ENCODE measurements around the gene ZC3H7A.

The ZC3H7A gene

GRCh38 chr16:11779074-11779473 lies 18.0 kb downstream of the ZC3H7A start:
- H3K36me3 Mint-ChIP-seq = peaks cover 10% of the 10 kb centered on the region
- ATAC-seq (ENCODE audit: low read depth) (no peak), DNase-seq (ENCODE audit: low spot score in 2 of 2) (no peak)
- H3K9me3 Mint-ChIP-seq = no peaks in the 10 kb centered on the region
- H3K4me3 Mint-ChIP-seq = no peak overlapping the region
- peaks cover 22% of the 10 kb centered on the region for H3K4me1 Mint-ChIP-seq
- no peaks in the 10 kb centered on the region for H3K27me3 Mint-ChIP-seq
- H3K27ac Mint-ChIP-seq = no peak overlapping the region

DNA sequence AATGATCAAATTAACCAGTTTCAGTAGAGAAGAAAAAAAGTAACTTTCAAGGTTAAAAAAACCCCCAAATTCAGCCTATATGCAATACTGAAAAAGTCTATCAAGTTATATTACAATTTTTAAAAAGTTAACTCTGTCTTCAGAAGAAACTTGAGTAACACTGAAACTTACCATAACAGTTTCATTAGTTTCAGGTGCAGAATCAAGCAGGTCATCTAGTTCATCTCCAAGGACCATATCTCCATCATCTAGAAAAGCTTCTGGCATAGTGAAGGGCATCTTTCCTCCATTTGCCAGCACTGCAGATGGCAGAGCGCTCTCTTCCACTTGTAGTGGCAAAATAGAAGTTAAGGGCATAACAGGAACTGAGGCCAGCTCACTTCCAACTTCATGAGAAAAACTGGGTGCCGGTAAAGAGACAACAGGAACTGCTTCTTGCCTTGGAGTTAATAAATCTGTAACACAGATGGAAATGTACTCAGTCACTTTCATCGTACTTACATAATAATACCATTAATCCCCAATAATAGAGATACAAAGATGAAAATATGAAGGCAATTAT lies 22.9 kb downstream of the ZC3H7A start:
- DNase-seq (ENCODE audit: low spot score in 2 of 2) (no peak), ATAC-seq (ENCODE audit: low read depth) (no peak)
- Mint-ChIP-seq H3K27me3 (no peaks in the 10 kb centered on the region), H3K36me3 (peaks cover 16% of the 10 kb centered on the region), H3K9me3 (no peaks in the 10 kb centered on the region), H3K27ac (peak overlapping the region; percentile 74), H3K4me3 (no peak overlapping the region), H3K4me1 (peaks cover 5% of the 10 kb centered on the region)

- Mint-ChIP-seq H3K27me3 (no peaks in the 10 kb centered on the region), H3K27ac (peak overlapping the region; percentile 91), H3K4me1 (peaks cover 15% of the 10 kb centered on the region), H3K36me3 (peaks cover 14% of the 10 kb centered on the region), H3K9me3 (no peaks in the 10 kb centered on the region), H3K4me3 (peak overlapping the region; percentile 81)
- peak in 1 of 2 donors; percentile 25 for DNase-seq (ENCODE audit: low spot score in 2 of 2)
- ATAC-seq (ENCODE audit: low read depth) = peak; percentile 91
These were observed 28.2 kb downstream of the ZC3H7A start for GRCh38 chr16:11768849-11769248.

- Mint-ChIP-seq H3K4me3 (no peak overlapping the region), H3K36me3 (peaks cover 30% of the 10 kb centered on the region), H3K4me1 (peaks cover 8% of the 10 kb centered on the region), H3K27me3 (no peaks in the 10 kb centered on the region), H3K9me3 (no peaks in the 10 kb centered on the region), H3K27ac (peak overlapping the region; percentile 20)
- no peak for DNase-seq (ENCODE audit: low spot score in 2 of 2)
- ATAC-seq (ENCODE audit: low read depth) = no peak
These were observed 34.6 kb downstream of the ZC3H7A start for GRCh38 chr16:11762431-11762830.

DNA sequence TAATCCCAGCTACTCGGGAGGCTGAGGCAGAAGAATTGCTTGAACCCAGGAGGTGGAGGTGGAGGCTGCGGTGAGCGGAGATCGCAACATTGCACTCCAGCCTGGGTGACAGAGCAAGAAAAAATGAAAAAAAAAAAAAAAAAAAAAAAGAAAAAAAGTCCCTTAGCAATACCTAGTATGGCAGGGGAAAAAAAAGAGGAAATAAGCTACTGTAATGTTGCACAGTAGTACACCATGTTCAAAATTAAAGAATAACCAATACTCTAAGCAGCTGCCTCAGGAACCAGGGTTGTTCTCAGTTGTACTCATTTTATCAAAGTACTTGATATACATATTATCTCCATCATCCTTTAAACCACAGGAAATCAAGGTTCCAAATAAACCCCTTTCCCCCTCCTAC lies 37.1 kb downstream of the ZC3H7A start:
- Mint-ChIP-seq H3K36me3 (peaks cover 38% of the 10 kb centered on the region), H3K4me3 (no peak overlapping the region), H3K27ac (peak overlapping the region; percentile 59), H3K9me3 (no peaks in the 10 kb centered on the region), H3K27me3 (no peaks in the 10 kb centered on the region), H3K4me1 (peaks cover 6% of the 10 kb centered on the region)
- DNase-seq (ENCODE audit: low spot score in 2 of 2) (no peak), ATAC-seq (ENCODE audit: low read depth) (peak; percentile 97)

DNA sequence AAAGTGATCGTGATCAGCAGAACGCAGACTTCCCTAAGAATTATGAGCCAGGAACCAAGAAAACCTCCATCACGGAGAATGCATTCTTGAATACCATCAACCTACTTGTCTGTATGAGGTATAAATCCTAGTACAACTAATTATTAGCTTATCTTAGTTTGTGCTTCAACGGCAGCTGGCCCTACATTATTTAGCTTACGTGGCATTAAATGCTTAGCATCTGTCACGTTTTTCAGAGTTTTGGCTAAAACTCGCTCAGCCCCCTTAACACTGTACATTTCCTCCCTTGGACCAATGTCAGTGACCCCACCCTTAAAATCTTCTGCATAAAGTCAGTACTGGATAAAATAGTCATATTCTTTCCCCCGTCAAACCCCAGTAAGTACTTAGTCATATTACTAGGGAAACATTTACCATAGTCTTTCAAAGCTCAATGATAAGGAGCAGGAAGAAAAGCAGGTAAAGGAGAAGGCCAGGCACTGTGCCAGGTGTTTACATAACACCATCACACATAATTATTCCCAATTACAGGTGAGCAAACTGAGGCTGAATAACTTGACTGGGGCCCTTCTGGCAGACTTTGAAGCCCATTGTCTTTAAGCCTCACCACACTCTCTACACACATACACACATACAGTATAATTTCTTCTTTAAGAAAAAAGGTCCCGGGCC lies 37.8 kb downstream of the ZC3H7A start:
- H3K9me3 Mint-ChIP-seq = no peaks in the 10 kb centered on the region
- ATAC-seq (ENCODE audit: low read depth) (no peak), DNase-seq (ENCODE audit: low spot score in 2 of 2) (no peak)
- H3K4me1 Mint-ChIP-seq = peaks cover 6% of the 10 kb centered on the region
- peaks cover 39% of the 10 kb centered on the region for H3K36me3 Mint-ChIP-seq
- H3K27me3 Mint-ChIP-seq = no peaks in the 10 kb centered on the region
- H3K27ac Mint-ChIP-seq = peak overlapping the region; percentile 59
- no peak overlapping the region for H3K4me3 Mint-ChIP-seq

- Mint-ChIP-seq H3K27me3 (no peaks in the 10 kb centered on the region), H3K9me3 (no peaks in the 10 kb centered on the region), H3K27ac (no peak overlapping the region), H3K36me3 (peaks cover 41% of the 10 kb centered on the region), H3K4me3 (no peak overlapping the region), H3K4me1 (peaks cover 6% of the 10 kb centered on the region)
- no peak for ATAC-seq (ENCODE audit: low read depth)
- DNase-seq (ENCODE audit: low spot score in 2 of 2) = no peak
These were observed 39.1 kb downstream of the ZC3H7A start for GRCh38 chr16:11757671-11758545.

DNA sequence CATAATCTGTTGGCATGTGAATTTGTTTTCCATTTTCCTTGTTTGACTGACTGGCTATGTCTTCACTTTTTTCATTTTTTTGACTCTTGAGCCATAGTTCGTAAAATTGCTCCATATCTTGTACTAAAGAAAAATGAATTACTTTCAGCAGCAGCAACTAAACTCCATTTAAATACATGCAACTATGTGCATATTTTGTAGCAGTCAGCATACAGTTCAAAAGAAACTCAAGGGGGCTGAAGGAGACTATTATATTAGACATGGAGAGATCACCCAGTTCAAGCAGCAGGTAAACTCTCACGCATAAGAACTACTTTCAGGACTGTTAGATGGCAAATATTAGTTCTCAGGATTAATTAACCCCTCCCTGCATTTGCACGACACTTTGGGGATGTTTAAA lies 40.8 kb downstream of the ZC3H7A start:
- Mint-ChIP-seq H3K27ac (no peak overlapping the region), H3K4me3 (no peak overlapping the region), H3K9me3 (no peaks in the 10 kb centered on the region), H3K36me3 (peaks cover 37% of the 10 kb centered on the region), H3K27me3 (no peaks in the 10 kb centered on the region), H3K4me1 (peaks cover 6% of the 10 kb centered on the region)
- ATAC-seq (ENCODE audit: low read depth) = no peak
- no peak for DNase-seq (ENCODE audit: low spot score in 2 of 2)

GRCh38 chr16:11755022-11755760 lies 41.9 kb downstream of the ZC3H7A start:
- H3K27ac Mint-ChIP-seq = no peak overlapping the region
- H3K36me3 Mint-ChIP-seq = peaks cover 36% of the 10 kb centered on the region
- DNase-seq (ENCODE audit: low spot score in 2 of 2) (no peak), ATAC-seq (ENCODE audit: low read depth) (no peak)
- peaks cover 1% of the 10 kb centered on the region for H3K4me1 Mint-ChIP-seq
- H3K4me3 Mint-ChIP-seq = no peak overlapping the region
- no peaks in the 10 kb centered on the region for H3K27me3 Mint-ChIP-seq
- no peaks in the 10 kb centered on the region for H3K9me3 Mint-ChIP-seq

- DNase-seq (ENCODE audit: low spot score in 2 of 2) (no peak), ATAC-seq (ENCODE audit: low read depth) (no peak)
- H3K4me3 Mint-ChIP-seq = no peak overlapping the region
- H3K27ac Mint-ChIP-seq = no peak overlapping the region
- H3K4me1 Mint-ChIP-seq = no peaks in the 10 kb centered on the region
- H3K9me3 Mint-ChIP-seq = no peaks in the 10 kb centered on the region
- peaks cover 42% of the 10 kb centered on the region for H3K36me3 Mint-ChIP-seq
- H3K27me3 Mint-ChIP-seq = no peaks in the 10 kb centered on the region
These were observed 44.2 kb downstream of the ZC3H7A start for GRCh38 chr16:11752856-11753255.

- Mint-ChIP-seq H3K27ac (peak overlapping the region; percentile 29), H3K27me3 (no peaks in the 10 kb centered on the region), H3K4me1 (no peaks in the 10 kb centered on the region), H3K9me3 (no peaks in the 10 kb centered on the region), H3K36me3 (peaks cover 31% of the 10 kb centered on the region), H3K4me3 (no peak overlapping the region)
- DNase-seq (ENCODE audit: low spot score in 2 of 2) (no peak), ATAC-seq (ENCODE audit: low read depth) (no peak)
These were observed 47.0 kb downstream of the ZC3H7A start for GRCh38 chr16:11750056-11750455.

DNA sequence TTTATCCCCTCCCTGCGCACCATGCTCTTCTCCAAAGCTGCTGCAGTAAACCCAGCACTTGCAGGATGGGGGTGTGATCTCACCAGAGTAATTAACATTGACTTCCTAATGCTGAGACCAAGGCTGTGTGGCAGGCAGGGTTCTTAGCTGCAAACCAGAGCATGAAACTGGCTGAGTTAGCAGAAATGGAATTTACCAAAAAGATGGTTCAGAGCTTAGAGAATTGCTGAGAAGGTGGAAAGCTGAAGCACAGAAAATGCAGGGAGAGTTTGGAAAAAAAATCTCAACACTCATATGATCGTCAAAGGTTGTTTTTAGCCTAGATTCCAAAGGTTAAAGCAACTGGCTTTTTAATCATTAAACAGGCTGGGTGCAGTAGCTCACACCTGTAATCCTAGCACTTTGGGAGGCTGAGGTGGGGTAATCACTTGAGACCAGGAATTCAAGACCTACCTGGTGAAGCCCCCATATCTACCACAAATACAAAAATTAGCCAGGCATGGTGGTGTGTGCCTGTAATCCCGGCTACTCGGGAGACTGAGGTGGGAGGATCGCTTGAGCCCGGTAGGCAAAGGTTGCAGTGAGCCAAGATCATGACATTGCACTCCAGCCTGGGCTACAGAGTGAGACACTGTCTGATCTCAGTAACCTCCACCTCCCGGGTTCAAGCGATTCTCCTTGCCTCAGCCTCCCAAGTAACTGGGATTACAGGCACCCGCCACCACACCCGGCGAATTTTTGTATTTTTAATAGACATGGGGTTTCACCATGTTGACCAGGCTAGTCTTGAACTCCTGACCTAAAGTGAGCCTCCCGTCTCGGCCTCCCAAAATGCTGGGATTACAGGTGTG lies 48.4 kb downstream of the ZC3H7A start:
- Mint-ChIP-seq H3K4me3 (no peak overlapping the region), H3K27ac (no peak overlapping the region)

DNA sequence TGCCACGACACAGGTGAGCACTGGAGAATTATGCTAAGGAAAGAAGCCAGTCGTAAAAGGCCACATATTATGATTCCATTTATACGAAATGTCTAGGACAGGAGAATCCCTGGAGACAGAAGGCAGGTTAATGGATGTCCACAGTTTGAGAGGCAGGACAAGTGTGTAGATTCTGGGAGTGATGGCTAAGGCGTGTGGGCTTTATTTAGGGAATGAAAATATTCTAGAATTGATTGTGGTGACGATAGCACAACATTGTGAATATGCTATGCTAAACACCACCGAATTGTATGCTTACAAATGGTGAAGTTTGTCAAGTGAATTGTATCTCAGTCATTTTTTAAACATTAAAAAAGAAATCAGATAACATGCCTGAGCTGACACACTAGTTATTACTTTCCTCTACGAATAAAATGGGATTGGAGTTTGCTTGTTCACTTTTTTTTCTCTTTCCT lies 49.1 kb downstream of the ZC3H7A start:
- H3K36me3 Mint-ChIP-seq = peaks cover 23% of the 10 kb centered on the region
- no peaks in the 10 kb centered on the region for H3K27me3 Mint-ChIP-seq
- ATAC-seq (ENCODE audit: low read depth) (no peak), DNase-seq (ENCODE audit: low spot score in 2 of 2) (no peak)
- H3K9me3 Mint-ChIP-seq = no peaks in the 10 kb centered on the region
- no peak overlapping the region for H3K27ac Mint-ChIP-seq
- H3K4me1 Mint-ChIP-seq = peaks cover 6% of the 10 kb centered on the region
- no peak overlapping the region for H3K4me3 Mint-ChIP-seq

More for the DNA sequence above, 48.4 kb downstream of the ZC3H7A start:
- no peaks in the 10 kb centered on the region for H3K27me3 Mint-ChIP-seq
- H3K36me3 Mint-ChIP-seq = peaks cover 26% of the 10 kb centered on the region
- DNase-seq (ENCODE audit: low spot score in 2 of 2) (no peak), ATAC-seq (ENCODE audit: low read depth) (no peak)
- H3K9me3 Mint-ChIP-seq = no peaks in the 10 kb centered on the region
- H3K4me1 Mint-ChIP-seq = peaks cover 5% of the 10 kb centered on the region
